Measurements from ENCODE around the gene SRCIN1.

GRCh38 chr17:38598995-38599394 is 6.8 kb downstream of the SRCIN1 start:
- TF ChIP-seq CTCF (IDR thresholded peaks at IDR 0.05) (no peak), POLR2A (IDR thresholded peaks at IDR 0.05) (no peak), EP300 (IDR thresholded peaks at IDR 0.05) (no peak)
